Left lobe of liver (tissue), 2 donors: ENCODE measurements around the gene CLNK. TPM values are rescaled to one million over a fixed set of nuclear protein-coding genes. Genes with fewer than 3 reads are reported as not detected.

Experiments used
- ATAC-seq: fragments of 200-7000 bp; cut with Tn5 transposase; one replicate; pipeline ENCODE4 v1.9.1; 2020; ENCODE audit warnings: mild to moderate bottlenecking, moderate library complexity
- DNase-seq: peaks from one replicate; pipeline ENCODE4 v3.0.0-alpha.2; 2020; ENCODE audit warnings: low spot score
- total RNA-seq: library from RNA; stranded (reverse); gene quantifications from one replicate; pipeline ENCODE4 v1.2.1, GENCODE V29; 2021
- donor health status: DM: no; HTN: no; CAD: no; lungs with moderate emphysema.
- donor health status: DM: no; HTN: yes; CAD: no.

The CLNK gene
- total RNA-seq, 1 donor from 2014 or later, result not detected

GRCh38 chr4:10527438-10527837, 157.1 kb downstream of the CLNK start:
- ATAC-seq (no peak), DNase-seq (no peak)

- no peak for ATAC-seq
- DNase-seq, result no peak
Measured at GRCh38 chr4:10526429-10527222, 157.9 kb downstream of the CLNK start.

DNA sequence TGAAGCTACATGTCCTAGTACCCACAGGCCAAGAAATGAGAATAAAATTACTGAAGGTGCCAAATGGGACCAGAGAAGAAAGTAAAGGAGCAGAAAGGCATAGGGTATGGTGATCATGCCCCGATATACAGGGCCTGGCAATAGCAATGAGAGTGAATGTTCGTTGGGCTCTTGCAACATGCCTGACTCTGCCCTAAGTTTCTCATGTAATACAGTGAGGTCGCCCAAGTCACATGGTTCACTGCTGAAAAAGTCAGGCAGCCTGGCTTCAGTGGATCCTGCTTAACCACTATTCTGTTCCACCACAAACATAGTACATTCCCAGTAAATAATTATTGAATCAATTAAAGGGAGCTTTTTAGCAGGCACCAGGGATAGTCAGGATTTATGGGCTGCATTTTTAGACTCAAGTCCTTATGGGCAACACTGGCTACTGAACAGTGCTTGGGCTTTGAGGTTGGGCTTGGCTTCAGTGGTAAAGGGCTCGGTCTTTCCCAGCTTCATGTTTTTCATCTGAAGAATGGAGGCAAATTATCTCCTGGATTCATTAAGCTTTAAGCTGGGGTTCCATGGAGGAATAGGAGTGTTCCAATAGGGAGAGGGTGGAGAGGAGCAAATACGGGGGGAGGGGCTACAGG, 160.3 kb downstream of the CLNK start:
- ATAC-seq (peak; percentile 83), DNase-seq (no peak)

DNA sequence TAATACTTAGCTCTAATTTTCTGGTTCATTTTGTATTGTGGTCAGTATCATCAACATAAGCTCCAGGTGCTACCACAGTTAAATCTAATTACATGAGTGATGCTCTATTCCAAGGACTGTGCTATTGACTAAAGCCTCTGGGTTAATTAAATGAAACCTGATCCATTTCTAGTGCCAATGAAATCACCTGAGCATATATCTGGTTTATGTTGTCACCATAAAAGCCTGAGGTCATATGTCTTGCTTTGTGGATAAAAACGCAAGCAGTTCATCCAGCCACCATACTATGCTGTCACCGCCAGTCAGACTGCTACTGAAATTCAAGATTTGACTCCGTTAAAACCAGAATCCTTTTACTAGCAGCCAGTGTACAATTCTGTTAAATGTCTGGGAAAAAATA, 163.1 kb downstream of the CLNK start:
- no peak for DNase-seq
- no peak for ATAC-seq

- no peak for ATAC-seq
- DNase-seq, result no peak
Measured at GRCh38 chr4:10509733-10510132, 174.8 kb downstream of the CLNK start.

DNA sequence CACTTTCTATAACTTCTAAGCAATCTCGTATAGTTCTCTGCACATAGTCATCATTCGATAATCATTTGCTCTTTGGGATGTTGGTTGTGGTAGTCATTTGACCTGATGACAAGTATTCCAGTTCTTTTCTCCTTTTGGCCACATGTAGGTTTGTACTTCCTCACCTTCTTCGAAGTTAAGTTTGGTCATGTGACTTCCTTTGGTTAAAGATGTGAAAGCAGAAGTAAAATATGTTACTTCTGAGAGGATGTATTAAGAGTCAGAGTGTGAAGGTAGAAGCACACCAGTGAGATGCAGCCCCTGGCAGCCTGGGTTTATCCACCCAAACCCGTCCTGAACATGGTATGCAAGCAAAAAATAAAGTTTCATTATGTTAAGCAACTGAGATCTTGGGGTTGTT, 178.5 kb downstream of the CLNK start:
- DNase-seq (no peak), ATAC-seq (no peak)

DNA sequence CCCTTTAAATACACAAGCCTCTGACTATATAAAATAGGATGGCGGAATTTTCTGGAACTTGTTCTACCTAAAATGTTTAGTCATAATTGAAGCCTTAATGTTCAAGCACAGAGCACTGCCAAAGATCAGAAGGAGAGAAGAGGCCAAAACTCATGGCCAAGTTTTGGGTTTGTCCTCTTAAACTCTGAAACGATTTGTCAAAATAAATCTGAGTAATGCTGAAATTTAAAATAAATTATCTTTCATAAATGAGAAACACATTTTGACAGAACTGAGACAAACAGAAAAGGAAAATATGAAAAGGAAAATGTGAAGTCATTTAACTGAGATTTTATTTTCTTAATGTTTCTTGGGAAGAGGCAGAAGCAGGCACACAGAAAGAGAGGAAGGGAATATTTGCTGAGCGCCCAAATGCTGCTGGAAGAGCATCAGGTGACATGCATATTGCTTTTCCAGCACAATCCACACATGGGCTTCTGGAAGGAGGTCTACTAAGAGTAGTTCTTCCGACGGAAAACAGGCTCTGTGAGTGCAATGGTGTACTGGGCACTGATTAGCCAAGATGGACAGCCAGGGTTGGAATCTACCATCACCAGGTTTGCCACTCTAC, 179.9 kb downstream of the CLNK start:
- no peak for ATAC-seq

GRCh38 chr4:10502717-10503116, 181.9 kb downstream of the CLNK start:
- no peak for ATAC-seq
- DNase-seq, result no peak

More for the DNA sequence above, 179.9 kb downstream of the CLNK start:
- DNase-seq, result no peak

DNA sequence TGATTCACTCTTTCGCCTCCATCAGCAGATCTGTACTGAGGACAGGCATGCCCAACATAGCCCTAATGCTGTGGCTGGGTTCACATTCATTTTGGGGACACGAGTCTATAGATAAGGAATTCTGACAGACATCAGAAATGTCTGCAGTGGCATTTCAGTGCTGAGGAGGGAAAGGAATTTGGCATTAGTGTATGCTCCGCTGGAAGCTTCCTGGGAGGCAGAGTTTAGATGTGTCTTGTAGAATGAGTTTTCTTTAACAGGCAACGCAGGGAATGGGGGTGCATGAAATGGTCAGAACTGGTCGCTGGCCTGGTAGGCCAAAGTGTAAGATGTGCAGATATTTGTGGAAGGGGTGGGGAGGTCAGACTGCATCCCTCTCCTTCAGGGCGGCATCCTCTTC, 183.8 kb downstream of the CLNK start:
- ATAC-seq (no peak), DNase-seq (no peak)

DNA sequence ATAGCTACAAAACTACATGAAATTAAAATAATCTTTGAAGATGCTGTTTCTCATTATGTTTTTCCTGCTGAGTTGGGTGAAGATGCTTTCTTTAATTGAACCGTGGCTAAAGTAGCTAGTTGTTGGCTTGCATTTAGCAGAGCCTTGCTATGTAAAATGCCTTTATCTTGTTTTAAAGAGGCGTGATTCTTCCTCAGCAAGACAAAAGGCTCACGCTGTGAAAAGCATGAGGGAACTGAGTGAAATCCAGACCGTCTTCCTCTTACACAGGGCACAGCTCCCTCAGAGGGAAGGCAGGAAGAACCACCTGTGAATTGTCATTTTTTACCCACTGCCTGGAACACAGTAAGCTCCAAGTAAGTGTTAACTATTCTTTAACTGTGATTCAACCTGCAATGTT, 188.4 kb downstream of the CLNK start:
- no peak for ATAC-seq

DNA sequence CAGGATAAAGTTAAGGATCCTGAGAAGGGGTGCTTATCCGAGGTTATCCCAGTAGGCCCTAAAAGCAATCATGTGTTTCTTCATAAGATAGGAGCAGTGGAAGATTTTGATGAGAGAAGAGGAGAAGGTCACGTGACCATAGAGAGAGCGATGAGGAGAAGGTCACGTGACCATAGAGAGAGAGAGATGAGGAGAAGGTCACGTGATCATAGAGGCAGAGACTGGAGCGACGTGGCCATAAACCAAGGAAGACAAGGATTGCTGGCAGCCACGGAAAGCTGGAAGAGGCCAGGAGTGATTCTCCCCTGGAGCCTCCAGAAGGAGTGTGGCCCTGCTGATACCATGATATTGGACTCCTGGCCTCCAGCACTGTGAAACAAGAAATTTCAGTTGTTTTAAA, 188.9 kb downstream of the CLNK start:
- ATAC-seq, result no peak
- DNase-seq, result no peak

More for the DNA sequence above, 188.4 kb downstream of the CLNK start:
- no peak for DNase-seq

DNA sequence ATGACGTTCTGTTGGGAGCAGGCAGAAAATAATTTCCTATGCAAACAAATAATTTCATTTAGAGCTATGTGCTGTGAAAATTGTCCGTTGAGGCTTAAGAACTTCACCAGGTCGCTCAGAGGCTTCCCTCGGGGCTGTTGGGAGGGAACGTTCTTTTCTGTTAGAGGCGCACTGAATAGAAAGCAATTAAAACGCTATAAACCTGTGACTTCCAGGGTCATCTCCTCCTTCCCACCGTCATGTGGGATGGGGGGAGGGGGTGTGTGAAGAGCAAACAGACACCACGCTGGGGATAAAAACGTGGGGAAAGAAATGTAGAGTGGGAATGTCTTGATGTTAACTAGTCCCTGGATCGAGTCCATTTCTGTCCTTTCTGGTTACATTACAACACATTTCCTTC, 192.1 kb downstream of the CLNK start:
- no peak for DNase-seq
- no peak for ATAC-seq

- ATAC-seq (no peak), DNase-seq (no peak)
Measured at GRCh38 chr4:10491401-10491800, 193.2 kb downstream of the CLNK start.

DNA sequence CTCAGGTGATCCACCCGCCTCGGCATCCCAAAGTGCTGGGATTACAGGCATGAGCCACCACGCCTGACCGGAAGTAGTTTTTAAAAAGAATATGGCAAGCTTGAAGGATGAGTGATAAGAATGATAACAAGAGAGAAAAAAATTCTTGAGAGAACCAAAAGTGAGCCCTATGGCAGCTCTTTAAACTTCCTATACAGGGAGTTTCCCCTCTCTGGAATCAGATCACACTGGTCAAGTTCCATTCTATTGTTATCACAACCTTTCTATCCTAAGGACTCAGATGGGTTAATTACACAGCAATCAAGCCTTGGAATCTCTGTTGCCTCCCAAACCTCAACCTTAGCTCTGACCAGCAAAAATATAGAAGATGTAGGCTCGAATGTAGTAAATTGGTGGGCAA, 193.6 kb downstream of the CLNK start:
- no peak for ATAC-seq
- DNase-seq, result no peak

DNA sequence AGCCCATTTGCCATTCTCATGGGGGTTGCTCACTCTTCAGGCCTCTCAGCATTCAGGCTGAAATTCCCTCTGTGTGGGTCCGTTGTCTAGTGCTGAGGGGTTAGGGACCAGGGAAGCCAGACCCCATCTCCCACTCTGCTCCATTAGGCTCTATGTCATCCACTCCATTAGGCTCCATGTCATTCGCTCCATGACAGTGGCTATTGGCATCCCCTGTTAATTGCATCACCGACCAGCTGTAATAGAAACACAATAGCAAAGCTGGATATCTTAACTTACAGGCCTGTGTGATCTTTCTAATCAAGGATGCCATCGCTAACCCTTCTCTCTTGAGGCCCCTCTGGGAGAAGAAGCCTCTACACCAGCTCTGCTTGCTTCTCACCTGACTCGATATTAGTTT, 201.7 kb downstream of the CLNK start:
- DNase-seq (no peak), ATAC-seq (no peak)

- ATAC-seq (no peak), DNase-seq (no peak)
Measured at GRCh38 chr4:10480616-10481015, 204.0 kb downstream of the CLNK start.

- DNase-seq (no peak), ATAC-seq (no peak)
Measured at GRCh38 chr4:10478621-10479020, 205.9 kb downstream of the CLNK start.

- no peak for DNase-seq
Measured at GRCh38 chr4:10470505-10470904, 214.1 kb downstream of the CLNK start.

GRCh38 chr4:10466161-10466560, 218.4 kb downstream of the CLNK start:
- DNase-seq (no peak), ATAC-seq (no peak)

More at GRCh38 chr4:10470505-10470904, 214.1 kb downstream of the CLNK start:
- ATAC-seq, result no peak

DNA sequence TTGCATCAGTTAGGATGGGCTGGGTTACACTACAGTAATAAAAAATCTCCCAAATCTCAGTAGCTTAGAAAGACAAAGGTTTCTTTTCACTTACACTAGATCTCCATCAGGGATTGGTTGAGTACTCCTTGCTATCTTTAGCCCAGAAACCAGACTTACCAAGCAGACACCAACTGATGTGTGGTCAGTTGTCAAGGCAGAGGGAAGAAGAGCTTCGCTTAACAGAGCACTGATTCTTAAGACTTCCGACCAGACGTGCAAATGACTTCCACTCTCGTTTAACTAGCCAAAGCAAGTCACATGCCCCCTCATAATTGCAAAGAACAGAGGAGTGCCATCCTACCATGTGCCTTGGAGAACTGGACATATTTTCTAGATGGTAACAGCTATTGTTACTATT, 221.7 kb downstream of the CLNK start:
- DNase-seq (no peak), ATAC-seq (no peak)

GRCh38 chr4:10461850-10462400, 222.6 kb downstream of the CLNK start:
- ATAC-seq, result no peak
- DNase-seq, result no peak
